Progenitor cell of endocrine pancreas (in vitro differentiated cells): ENCODE measurements around the gene PTK7. TPM values are rescaled to one million over a fixed set of nuclear protein-coding genes. Genes with fewer than 3 reads are reported as not detected.
A peak's percentile ranks its signal among the peaks of the same experiment; 100 is the strongest.

Experiments used
- DNase-seq: peaks from one replicate; pipeline ENCODE4 v3.0.0; 2021; ENCODE audit warnings: low spot score; ENCODE audit not compliant: unreplicated experiment
- H3K27ac Mint-ChIP-seq: 2 replicates; pipeline ENCODE4 v1.8.0; 2021; ENCODE audit warnings: mild to moderate bottlenecking, moderate library complexity, mixed read lengths
- H3K27me3 Mint-ChIP-seq: 2 replicates; pipeline ENCODE4 v1.8.0; 2021; ENCODE audit warnings: mixed read lengths
- H3K36me3 Mint-ChIP-seq: 2 replicates; pipeline ENCODE4 v1.8.0; 2022; ENCODE audit warnings: mixed read lengths; ENCODE audit not compliant: insufficient read depth
- H3K4me1 Mint-ChIP-seq: 2 replicates; pipeline ENCODE4 v1.8.0; 2021; ENCODE audit warnings: low read depth, mixed read lengths
- H3K4me3 Mint-ChIP-seq: 2 replicates; pipeline ENCODE4 v1.8.0; 2021; ENCODE audit warnings: low read depth, mild to moderate bottlenecking, moderate library complexity, mixed read lengths
- H3K9me3 Mint-ChIP-seq: 2 replicates; pipeline ENCODE4 v1.8.0; 2021; ENCODE audit warnings: low read depth, mixed read lengths
- CTCF ChIP-seq: fragments of 200-600 bp; sonication (generic); IDR thresholded peaks from one replicate; pipeline ENCODE4 v1.5.0; 2021; ENCODE audit warnings: antibody characterized with exemption, mild to moderate bottlenecking; ENCODE audit not compliant: unreplicated experiment
- total RNA-seq: library from RNA; stranded (reverse); gene quantifications from 2 replicates; pipeline ENCODE4 v1.2.1, GENCODE V29; 2021

The PTK7 gene
- total RNA-seq, 1 donor from 2014 or later = 141 TPM

DNA sequence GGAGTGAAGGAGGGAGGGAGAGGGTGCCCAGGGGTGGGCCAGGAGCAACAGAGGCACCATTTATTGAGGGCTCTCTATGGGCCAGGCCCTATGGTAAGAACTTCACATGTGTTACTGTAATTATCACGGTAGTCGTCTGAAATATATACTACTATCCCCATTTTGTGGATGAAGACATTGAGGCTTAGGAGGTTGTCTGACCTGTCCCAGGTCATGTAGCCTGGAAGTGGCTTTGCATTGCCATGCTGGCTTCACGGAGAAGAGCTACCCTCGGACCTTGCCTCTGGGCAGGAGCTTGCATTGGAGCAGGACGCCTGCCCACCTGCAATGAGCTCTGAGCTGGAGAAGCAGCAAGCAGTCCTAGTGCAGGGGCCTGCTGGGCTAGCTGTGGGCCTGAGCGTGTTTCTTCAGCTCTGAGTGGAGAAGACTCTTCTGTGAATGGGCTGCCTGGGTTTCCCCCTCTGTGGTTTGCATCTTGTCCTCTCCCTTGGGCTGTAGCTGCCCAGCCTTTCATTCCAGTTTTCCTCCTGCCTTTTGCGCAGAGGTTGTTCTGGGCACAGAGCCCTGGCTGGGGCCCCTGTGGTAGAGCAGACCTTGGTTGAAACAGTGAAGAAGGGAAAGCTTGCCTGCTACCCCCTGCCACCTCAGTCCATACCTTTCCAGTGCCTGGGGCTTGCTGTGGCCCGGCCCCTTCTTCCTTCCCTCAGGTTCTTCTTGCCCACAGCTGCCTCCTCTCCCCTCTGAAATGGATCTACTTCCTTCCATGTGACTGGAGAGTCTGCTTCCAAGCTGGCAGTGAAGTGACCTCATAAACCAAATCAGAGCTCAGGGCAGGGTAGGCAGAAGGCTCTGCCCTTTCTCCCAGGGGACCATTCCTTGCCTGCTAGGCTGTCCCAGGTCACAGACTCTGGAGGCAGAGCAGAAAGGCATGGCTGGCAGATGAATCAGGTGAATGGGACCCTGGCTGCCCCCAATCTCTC is 70.9 kb downstream of the PTK7 start:
- Mint-ChIP-seq H3K4me1 (peaks cover 5% of the 10 kb centered on the region), H3K4me3 (no peak overlapping the region), H3K27ac (peak overlapping the region; percentile 45), H3K27me3 (no peaks in the 10 kb centered on the region), H3K9me3 (no peaks in the 10 kb centered on the region), H3K36me3 (peaks cover 3% of the 10 kb centered on the region)
- TF ChIP-seq CTCF = no peak
- DNase-seq = no peak

DNA sequence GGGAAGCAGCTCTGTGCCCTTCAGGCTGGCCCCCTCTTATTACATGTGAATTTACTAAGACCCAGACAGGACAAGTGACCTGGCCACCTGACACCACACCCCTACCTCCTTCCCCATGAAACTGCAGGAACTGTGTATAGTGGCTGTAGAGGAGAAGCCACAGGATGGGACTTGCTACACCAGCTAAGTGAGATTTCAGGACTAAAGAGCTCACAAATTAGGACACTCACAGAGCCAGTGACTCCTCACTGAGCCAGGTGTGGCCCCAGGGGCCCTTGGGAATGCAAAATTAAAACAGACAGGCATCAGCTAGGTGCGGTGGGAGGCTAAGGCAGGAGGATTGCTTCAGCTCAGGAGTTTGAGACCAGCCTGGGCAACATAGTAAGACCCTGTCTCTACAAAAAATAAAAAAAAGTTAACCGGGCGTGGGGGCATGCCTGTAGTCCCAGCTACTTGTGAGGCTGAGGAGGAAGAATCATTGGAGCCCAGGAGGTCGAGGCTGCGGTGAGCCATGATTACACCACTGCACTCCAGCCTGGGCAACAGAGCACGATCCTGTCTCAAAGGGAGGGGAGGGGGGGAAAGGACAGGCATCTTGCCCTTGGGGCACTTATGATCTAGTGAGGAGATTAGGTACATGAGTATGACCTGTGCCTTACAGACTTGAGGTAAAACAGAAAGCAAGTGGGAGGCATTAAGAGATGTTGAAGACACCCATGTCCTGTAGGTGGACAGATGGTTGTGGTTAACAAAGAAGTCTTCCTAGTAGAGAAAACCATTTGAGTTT is 71.8 kb downstream of the PTK7 start:
- no peak for DNase-seq
- peak overlapping the region; percentile 86 for H3K27ac Mint-ChIP-seq
- TF ChIP-seq CTCF = no peak
- H3K4me3 Mint-ChIP-seq = no peak overlapping the region
- no peaks in the 10 kb centered on the region for H3K27me3 Mint-ChIP-seq
- H3K4me1 Mint-ChIP-seq = peaks cover 5% of the 10 kb centered on the region
- no peaks in the 10 kb centered on the region for H3K9me3 Mint-ChIP-seq
- peaks cover 4% of the 10 kb centered on the region for H3K36me3 Mint-ChIP-seq

DNA sequence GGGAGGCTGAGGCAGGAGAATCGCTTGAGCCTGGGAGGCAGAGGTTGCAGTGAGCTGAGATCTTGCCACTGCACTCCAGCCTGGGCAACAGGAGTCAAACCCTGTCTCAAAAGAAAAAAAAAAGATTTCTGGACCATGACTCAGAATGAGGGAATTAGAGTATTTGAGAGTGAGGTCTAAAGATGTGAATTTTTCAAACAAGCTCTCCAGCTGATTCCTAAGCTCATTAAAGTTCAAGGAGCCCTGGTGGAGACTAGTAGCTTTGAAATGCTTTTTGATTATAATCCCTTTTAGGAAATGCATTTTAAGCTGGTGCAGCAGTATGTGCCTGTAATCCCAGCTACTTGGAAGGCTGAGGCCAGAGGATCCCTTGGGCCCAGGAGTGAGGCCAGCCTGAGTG is 73.2 kb downstream of the PTK7 start:
- H3K4me1 Mint-ChIP-seq = no peaks in the 10 kb centered on the region
- TF ChIP-seq CTCF = no peak
- H3K27ac Mint-ChIP-seq = no peak overlapping the region

GRCh38 chr6:43150051-43150751 is 74.1 kb downstream of the PTK7 start:
- Mint-ChIP-seq H3K27me3 (no peaks in the 10 kb centered on the region), H3K4me3 (no peak overlapping the region), H3K9me3 (no peaks in the 10 kb centered on the region), H3K4me1 (no peaks in the 10 kb centered on the region), H3K36me3 (peaks cover 4% of the 10 kb centered on the region), H3K27ac (no peak overlapping the region)
- TF ChIP-seq CTCF = no peak
- no peak for DNase-seq

More for the DNA sequence above, 73.2 kb downstream of the PTK7 start:
- no peak for DNase-seq
- Mint-ChIP-seq H3K36me3 (peaks cover 4% of the 10 kb centered on the region), H3K4me3 (no peak overlapping the region), H3K9me3 (no peaks in the 10 kb centered on the region), H3K27me3 (no peaks in the 10 kb centered on the region)

DNA sequence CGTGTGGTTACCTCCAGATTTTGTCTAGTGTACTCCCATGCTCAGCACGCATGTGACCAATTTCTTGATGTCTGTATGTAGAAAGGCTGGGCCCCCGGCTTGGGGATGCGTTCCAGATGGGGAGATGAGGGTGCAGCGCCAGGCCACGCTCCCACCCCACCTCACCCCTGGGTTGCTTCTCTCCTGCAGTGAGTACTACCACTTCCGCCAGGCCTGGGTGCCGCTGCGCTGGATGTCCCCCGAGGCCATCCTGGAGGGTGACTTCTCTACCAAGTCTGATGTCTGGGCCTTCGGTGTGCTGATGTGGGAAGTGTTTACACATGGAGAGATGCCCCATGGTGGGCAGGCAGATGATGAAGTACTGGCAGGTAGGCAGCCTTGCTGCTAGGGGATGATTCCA is 83.5 kb downstream of the PTK7 start:
- Mint-ChIP-seq H3K4me3 (no peak overlapping the region), H3K4me1 (no peaks in the 10 kb centered on the region), H3K9me3 (no peaks in the 10 kb centered on the region), H3K27me3 (no peaks in the 10 kb centered on the region), H3K27ac (no peak overlapping the region), H3K36me3 (peaks cover 2% of the 10 kb centered on the region)
- TF ChIP-seq CTCF = no peak
- DNase-seq = no peak
